Endothelial cell of umbilical vein (primary cell): Measurements from ENCODE around the gene WIPF3. TPM values are rescaled to one million over a fixed set of nuclear protein-coding genes. Genes with fewer than 3 reads are reported as not detected.

Source experiments
- BruUV-seq: library from RNA; stranded (reverse); fragments of 400-500 nt; replicated peaks from 2 replicates; lab custom pipeline; 2021; lab: Mats Ljungman, UMichigan
- CTCF ChIA-PET: fragments of 300-600, 350-600 bp; sonication (Branson Sonifier 250); formaldehyde crosslinking; loops from one replicate; lab custom pipeline; 2021; ENCODE audit warnings: antibody characterized with exemption, inconsistent platforms; lab: Charles Lee
- POLR2A ChIA-PET: fragments of 300-600, 350-600 bp; sonication (Branson Sonifier 250); formaldehyde crosslinking; loops from one replicate; lab custom pipeline; 2021; ENCODE audit warnings: antibody characterized with exemption, inconsistent platforms; lab: Charles Lee
- DNase-seq: peaks from one replicate; pipeline ENCODE4 v3.0.0-alpha.2; 2011; ENCODE audit warnings: low read depth, low spot score
- FAIRE-seq: peaks from 2 replicates; lab custom pipeline; 2011; peaks lifted over from hg19 to GRCh38; lab: Jason Lieb, UNC
- H2AFZ ChIP-seq: 2 replicates; pipeline ENCODE4 v1.6.0; 2012; ENCODE audit warnings: low read depth, low read length, control low read depth, inconsistent platforms
- H3K27ac ChIP-seq: 2 replicates; pipeline ENCODE4 v1.5.1; 2011; ENCODE audit warnings: low read depth, mild to moderate bottlenecking, control low read depth, low read length, moderate library complexity; ENCODE audit not compliant: insufficient read depth
- H3K27me3 ChIP-seq, 2 experiments: 2 replicates each; pipeline versions ENCODE4 v1.6.0 to v1.6.1; 2011; ENCODE audit warnings: low read length in 2 of 2, mixed read lengths in 1 of 2; ENCODE audit not compliant: control insufficient read depth in 2 of 2, insufficient read depth in 2 of 2
- H3K36me3 ChIP-seq, 2 experiments: 2 replicates in 1 of 2; 3 replicates in 1 of 2; pipeline ENCODE4 v1.5.1; 2011; ENCODE audit warnings: low read length in 2 of 2, mild to moderate bottlenecking in 1 of 2, moderate library complexity in 1 of 2; ENCODE audit not compliant: control insufficient read depth in 2 of 2, insufficient read depth in 2 of 2; ENCODE audit errors: extremely low read depth in 1 of 2
- H3K4me1 ChIP-seq: 3 replicates; pipeline ENCODE4 v1.5.1; 2011; ENCODE audit warnings: mild to moderate bottlenecking, low read length; ENCODE audit not compliant: control insufficient read depth, insufficient read depth; ENCODE audit errors: extremely low read depth
- H3K4me2 ChIP-seq: 2 replicates; pipeline ENCODE4 v1.6.1; 2011; ENCODE audit warnings: low read length, control low read depth, mixed read lengths; ENCODE audit not compliant: insufficient read depth
- H3K4me3 ChIP-seq, 3 experiments: fragments of 200-600 bp in 1 of 3; sonication (generic), shearing (Covaris generic) in 1 of 3; replicated peaks in 1 of 3; 2 replicates each; pipeline ENCODE4 v1.5.1; 2011 to 2016; ENCODE audit warnings: control low read depth in 3 of 3, low read length in 3 of 3, mild to moderate bottlenecking in 2 of 3, inconsistent platforms in 1 of 3, low read depth in 1 of 3, moderate library complexity in 1 of 3; ENCODE audit not compliant: insufficient read depth in 1 of 3
- H3K79me2 ChIP-seq: 2 replicates; pipeline ENCODE4 v1.6.0; 2012; ENCODE audit warnings: low read length, inconsistent platforms; ENCODE audit not compliant: control insufficient read depth, insufficient read depth
- H3K9ac ChIP-seq: replicated peaks from 2 replicates; pipeline ENCODE3; 2011; ENCODE audit warnings: low read length, control low read depth; ENCODE audit not compliant: insufficient read depth; ENCODE audit errors: extremely low read depth
- H3K9me1 ChIP-seq: replicated peaks from 3 replicates; pipeline ENCODE4 v1.6.0; 2011; ENCODE audit warnings: mild to moderate bottlenecking, low read length; ENCODE audit not compliant: control insufficient read depth, insufficient read depth; ENCODE audit errors: extremely low read depth
- H3K9me3 ChIP-seq: replicated peaks from 2 replicates; pipeline ENCODE4 v1.5.1; 2012; ENCODE audit warnings: low read length, inconsistent platforms; ENCODE audit not compliant: control insufficient read depth, insufficient read depth
- H4K20me1 ChIP-seq: replicated peaks from 2 replicates; pipeline ENCODE3; 2011; ENCODE audit warnings: mild to moderate bottlenecking, low read length; ENCODE audit not compliant: control insufficient read depth, insufficient read depth; ENCODE audit errors: extremely low read depth
- CTCF ChIP-seq, 2 donors: IDR thresholded peaks; 1 replicate in 1 of 2; 2 replicates in 1 of 2; pipeline ENCODE4 v1.5.1; 2011; ENCODE audit warnings: low read length in 2 of 2, mild to moderate bottlenecking in 2 of 2, moderate library complexity in 2 of 2, control low read depth in 1 of 2, inconsistent platforms in 1 of 2, low read depth in 1 of 2; ENCODE audit not compliant: insufficient read depth in 1 of 2; ENCODE audit errors: extremely low read depth in 1 of 2
- EZH2 ChIP-seq: IDR thresholded peaks from 2 replicates; pipeline ENCODE4 v1.6.1; 2012; ENCODE audit warnings: borderline replicate concordance, low read depth, mild to moderate bottlenecking, moderate library complexity, low read length, inconsistent platforms; ENCODE audit not compliant: severe bottlenecking
- FOS ChIP-seq: IDR thresholded peaks from 2 replicates; pipeline ENCODE4 v1.6.1; 2011; ENCODE audit warnings: mild to moderate bottlenecking, low read length, moderate library complexity, borderline replicate concordance; ENCODE audit not compliant: insufficient read depth
- GATA2 ChIP-seq: IDR thresholded peaks from 2 replicates; pipeline ENCODE4 v1.7.0; 2011; ENCODE audit warnings: low read depth, mild to moderate bottlenecking, moderate library complexity, mixed read lengths, low read length; ENCODE audit not compliant: insufficient read length, insufficient read depth
- JUN ChIP-seq: IDR thresholded peaks from 2 replicates; pipeline ENCODE4 v1.6.1; 2011; ENCODE audit warnings: borderline replicate concordance, low read depth; ENCODE audit not compliant: insufficient read length, insufficient read depth
- MAX ChIP-seq: IDR thresholded peaks from 2 replicates; pipeline ENCODE4 v1.6.1; 2011; ENCODE audit not compliant: insufficient read depth, insufficient read length
- MYC ChIP-seq: IDR thresholded peaks from one replicate; pipeline ENCODE4 v1.6.1; 2011; ENCODE audit warnings: mild to moderate bottlenecking, low read depth, low read length
- POLR2A ChIP-seq: IDR thresholded peaks from 2 replicates; pipeline ENCODE4 v1.6.1; 2012; ENCODE audit warnings: low read depth, mild to moderate bottlenecking, control low read depth, low read length
- POLR2AphosphoS5 ChIP-seq: IDR thresholded peaks from 2 replicates; pipeline ENCODE4 v1.6.1; 2012; ENCODE audit warnings: low read depth, mild to moderate bottlenecking, control low read depth, low read length, moderate library complexity; ENCODE audit not compliant: insufficient read depth
- dilution Hi-C: fragments of 300-500 bp; cut with MboI; formaldehyde crosslinking; loops from one replicate; pipeline ENCODE4 v1.15.0; 2019; ENCODE audit warnings: low sequenced_read_pairs; ENCODE audit not compliant: extremely low pct_ligation_motif_present
- intact Hi-C: fragments of 100-400 bp; cut with micrococcal nuclease; formaldehyde crosslinking; loops from one replicate; pipeline ENCODE4 v1.10.0; 2022
- polyA plus RNA-seq, 4 experiments: library from polyadenylated mRNA; depleted of rRNA in 3 of 4; stranded (reverse) in 3 of 4; unstranded in 1 of 4; fragments of >200 nt; gene quantifications; 2 replicates each; pipeline versions ENCODE4 v1.2.1 to v1.2.3, GENCODE V29; 2011 to 2012; ENCODE audit warnings: missing spikeins in 1 of 4
- total RNA-seq: library from RNA; stranded (reverse); gene quantifications from 2 replicates; pipeline ENCODE4 v1.2.3, GENCODE V29; 2021

WIPF3 gene
- total and polyA plus RNA-seq, 2 donors (not counting 3 experiments of a cell fraction or from before 2014, with no cell fraction given) = 0.01 to 0.35 TPM

GRCh38 chr7:29873644-29874294 lies 67.5 kb downstream of the WIPF3 start:
- Histone ChIP-seq H3K4me3 (no peak overlapping the region), H3K9me3 (no peaks in the 10 kb centered on the region), H3K4me2 (no peak overlapping the region), H3K79me2 (no peaks in the 10 kb centered on the region), H4K20me1 (no peaks in the 10 kb centered on the region), H3K9me1 (no peaks in the 10 kb centered on the region), H3K4me1 (peaks cover 2% of the 10 kb centered on the region), H3K9ac (no peak overlapping the region), H3K36me3 (no peaks in the 10 kb centered on the region), H3K27ac (no peak overlapping the region), H2AFZ (no peak overlapping the region), H3K27me3 (peaks cover 11% of the 10 kb centered on the region in 2 experiments)
- BruUV-seq = no TSS peak
- ChIA-PET POLR2A (no interaction called here), CTCF (interaction anchor here (0.9 to 1.3 kb wide), 2 partner anchors 78 to 126 kb away, joined by 5 to 9 read pairs; no protein-coding TSS in a partner anchor)
- DNase-seq (no peak), FAIRE-seq (no peak)
- dilution Hi-C loops (no loop called here), intact Hi-C loops (loop anchor here (2.0 kb wide), 1 partner anchor 125 kb away; no protein-coding TSS in a partner anchor)
- TF ChIP-seq MYC (no peak), JUN (no peak), FOS (no peak), POLR2AphosphoS5 (no peak), EZH2 (no peak), POLR2A (no peak), CTCF (IDR thresholded peaks at IDR 0.05; ENCODE audit: extremely low read depth in 1 of 2, insufficient read depth in 1 of 2, low read depth in 1 of 2, low read length in 2 of 2) (no peak), MAX (no peak), GATA2 (no peak)
